SK-N-MC (cell line): ENCODE data around the gene FBXO9.
"Not testable (repeated sequence)": the region's sequence is repeated elsewhere in the genome, so short reads cannot be mapped to it uniquely, and the experiment has no call there.

Experiments
- DNase-seq: peaks from one replicate; pipeline ENCODE4 v3.0.0-alpha.2; 2011; ENCODE audit warnings: low read depth, low spot score
- H3K27ac ChIP-seq: fragments of 200-600 bp; sonication (generic); 2 replicates; pipeline ENCODE4 v1.5.1; 2016; ENCODE audit warnings: mixed run types
- H3K36me3 ChIP-seq: fragments of 200-600 bp; sonication (generic); 2 replicates; pipeline ENCODE4 v1.6.1; 2017; ENCODE audit warnings: antibody characterized with exemption, low read length, mixed read lengths; ENCODE audit not compliant: insufficient read depth
- H3K4me3 ChIP-seq: fragments of 200-600 bp; sonication (generic); 2 replicates; pipeline ENCODE4 v1.5.1; 2016
- H3K9ac ChIP-seq: fragments of 200-600 bp; sonication (generic); 2 replicates; pipeline ENCODE4 v1.8.0; 2017; ENCODE audit warnings: mixed run types, mixed read lengths; ENCODE audit not compliant: insufficient read length
- H3K9me3 ChIP-seq: fragments of 200-600 bp; sonication (generic); 2 replicates; pipeline ENCODE4 v1.6.1; 2017; ENCODE audit warnings: low read depth, mild to moderate bottlenecking, antibody characterized with exemption, low read length, moderate library complexity, mixed read lengths
- EZH2 ChIP-seq: fragments of 200-600 bp; sonication (generic); IDR thresholded peaks from one replicate; pipeline ENCODE4 v1.6.1; 2017; ENCODE audit warnings: antibody characterized with exemption
- FOXP2 ChIP-seq: optimal IDR thresholded peaks from 2 replicates; pipeline ENCODE3; 2011; ENCODE audit warnings: mild to moderate bottlenecking, moderate library complexity; ENCODE audit not compliant: insufficient read depth; ENCODE audit errors: extremely low read length, control extremely low read depth
- POLR2AphosphoS5 ChIP-seq: IDR thresholded peaks from 2 replicates; pipeline ENCODE4 v1.6.1; 2012; ENCODE audit warnings: mild to moderate bottlenecking, low read depth, low read length, borderline replicate concordance

FBXO9 gene

GRCh38 chr6:53042112-53042511, 23.1 kb upstream of the FBXO9 start:
- DNase-seq = no peak
- H3K36me3 ChIP-seq = peaks cover 13% of the 10 kb centered on the region; the same call in 1 of the 2 replicates
- no peak overlapping the region for H3K9ac ChIP-seq
- H3K4me3 ChIP-seq = no peak overlapping the region; the same call in 1 of the 2 replicates
- peak overlapping the region; percentile 44; the same call in 1 of the 2 replicates for H3K27ac ChIP-seq
- no peak for TF ChIP-seq FOXP2
- no peak for TF ChIP-seq EZH2
- TF ChIP-seq POLR2AphosphoS5 = no peak; the same call in 1 of the 2 replicates
- no peaks in the 10 kb centered on the region for H3K9me3 ChIP-seq

GRCh38 chr6:53043581-53043980, 21.6 kb upstream of the FBXO9 start:
- Histone ChIP-seq H3K9ac (no peak overlapping the region), H3K4me3 (peak overlapping the region; percentile 2; the same call in 1 of the 2 replicates), H3K9me3 (no peaks in the 10 kb centered on the region), H3K36me3 (peaks cover 13% of the 10 kb centered on the region; the same call in 1 of the 2 replicates), H3K27ac (peak overlapping the region; percentile 48; the same call in 1 of the 2 replicates)
- DNase-seq = no peak
- TF ChIP-seq FOXP2 (no peak), POLR2AphosphoS5 (no peak), EZH2 (no peak)

GRCh38 chr6:53044071-53044470, 21.1 kb upstream of the FBXO9 start:
- no peak for TF ChIP-seq POLR2AphosphoS5
- TF ChIP-seq FOXP2 = no peak
- TF ChIP-seq EZH2 = no peak
- H3K9me3 ChIP-seq = no peaks in the 10 kb centered on the region
- peaks cover 13% of the 10 kb centered on the region; the same call in 1 of the 2 replicates for H3K36me3 ChIP-seq
- H3K9ac ChIP-seq = no peak overlapping the region
- no peak for DNase-seq
- peak overlapping the region; percentile 48; the same call in 1 of the 2 replicates for H3K27ac ChIP-seq
- H3K4me3 ChIP-seq = peak overlapping the region; percentile 2; the same call in 1 of the 2 replicates

GRCh38 chr6:53044572-53044971, 20.6 kb upstream of the FBXO9 start:
- Histone ChIP-seq H3K36me3 (peaks cover 12% of the 10 kb centered on the region; the same call in 1 of the 2 replicates), H3K27ac (no peak overlapping the region), H3K4me3 (no peak overlapping the region), H3K9ac (no peak overlapping the region), H3K9me3 (no peaks in the 10 kb centered on the region)
- no peak for TF ChIP-seq FOXP2
- TF ChIP-seq POLR2AphosphoS5 = no peak
- TF ChIP-seq EZH2 = no peak
- DNase-seq = no peak

- TF ChIP-seq POLR2AphosphoS5 (no peak), EZH2 (no peak), FOXP2 (no peak)
- Histone ChIP-seq H3K9me3 (no peaks in the 10 kb centered on the region), H3K9ac (no peak overlapping the region), H3K27ac (no peak overlapping the region), H3K4me3 (no peak overlapping the region), H3K36me3 (no peaks in the 10 kb centered on the region; the same call in 1 of the 2 replicates)
- DNase-seq = no peak
These were observed 19.1 kb upstream of the FBXO9 start for GRCh38 chr6:53045891-53046673.

- Histone ChIP-seq H3K9me3 (no peaks in the 10 kb centered on the region), H3K4me3 (no peak overlapping the region), H3K27ac (no peak overlapping the region), H3K36me3 (no peaks in the 10 kb centered on the region), H3K9ac (no peak overlapping the region)
- DNase-seq = no peak
- TF ChIP-seq FOXP2 (no peak), POLR2AphosphoS5 (no peak), EZH2 (no peak)
These were observed 16.6 kb upstream of the FBXO9 start for GRCh38 chr6:53048431-53049195.

- H3K27ac ChIP-seq = no peak overlapping the region
- no peaks in the 10 kb centered on the region for H3K9me3 ChIP-seq
- H3K36me3 ChIP-seq = no peaks in the 10 kb centered on the region
- no peak for DNase-seq
- H3K4me3 ChIP-seq = no peak overlapping the region
- TF ChIP-seq EZH2 = no peak
- TF ChIP-seq POLR2AphosphoS5 = no peak
- no peak for TF ChIP-seq FOXP2
- H3K9ac ChIP-seq = no peak overlapping the region
These were observed 15.8 kb upstream of the FBXO9 start for GRCh38 chr6:53049415-53049814.

- not testable (repeated sequence) for H3K4me3 ChIP-seq, H3K9ac ChIP-seq, H3K36me3 ChIP-seq, H3K27ac ChIP-seq, H3K9me3 ChIP-seq, DNase-seq
These were observed 13.1 kb upstream of the FBXO9 start for GRCh38 chr6:53052152-53052551.
